Parathyroid adenoma (tissue), 2 donors: ENCODE results near the gene CLMN.

Source experiments
- H2AFZ ChIP-seq: fragments of 300-600 bp; sonication (generic); one replicate; pipeline ENCODE4 v1.7.0; 2017; ENCODE audit warnings: antibody characterized with exemption, mild to moderate bottlenecking
- H3K27ac ChIP-seq: fragments of 300-600 bp; sonication (generic); one replicate; pipeline ENCODE4 v1.7.0; 2017
- H3K27me3 ChIP-seq: fragments of 300-600 bp; sonication (generic); one replicate; pipeline ENCODE4 v1.7.0; 2017; ENCODE audit warnings: low read length; ENCODE audit not compliant: control insufficient read depth, insufficient read depth
- H3K36me3 ChIP-seq: fragments of 300-600 bp; sonication (generic); one replicate; pipeline ENCODE4 v1.7.0; 2017; ENCODE audit warnings: low read length; ENCODE audit not compliant: control insufficient read depth, insufficient read depth
- H3K4me1 ChIP-seq: fragments of 300-600 bp; sonication (generic); one replicate; pipeline ENCODE4 v1.7.0; 2017; ENCODE audit warnings: control low read depth
- H3K4me2 ChIP-seq: fragments of 300-600 bp; sonication (generic); one replicate; pipeline ENCODE4 v1.7.0; 2017; ENCODE audit warnings: low read length
- H3K4me3 ChIP-seq: fragments of 300-600 bp; sonication (generic); one replicate; pipeline ENCODE4 v1.7.0; 2017; ENCODE audit warnings: low read depth, low read length
- H3K79me2 ChIP-seq: fragments of 300-600 bp; sonication (generic); one replicate; pipeline ENCODE4 v1.7.0; 2017; ENCODE audit warnings: control low read depth
- H3K9ac ChIP-seq: fragments of 300-600 bp; sonication (generic); one replicate; pipeline ENCODE4 v1.7.0; 2017; ENCODE audit warnings: mild to moderate bottlenecking
- H3K9me3 ChIP-seq: fragments of 300-600 bp; sonication (generic); one replicate; pipeline ENCODE4 v1.7.0; 2017; ENCODE audit warnings: low read length; ENCODE audit not compliant: control insufficient read depth
- CTCF ChIP-seq: fragments of 300-600 bp; sonication (generic); IDR thresholded peaks from one replicate; pipeline ENCODE4 v1.7.0; 2017; ENCODE audit warnings: antibody characterized with exemption, mild to moderate bottlenecking
- donor health status: primary hyperparathyroidism.

Gene CLMN

GRCh38 chr14:95273001-95273978 lies 46.4 kb downstream of the CLMN start:
- Histone ChIP-seq H3K4me1 (no peaks in the 10 kb centered on the region), H3K9ac (no peak overlapping the region), H3K27me3 (no peaks in the 10 kb centered on the region), H3K36me3 (no peaks in the 10 kb centered on the region), H3K4me3 (no peak overlapping the region), H3K4me2 (no peak overlapping the region), H3K9me3 (no peaks in the 10 kb centered on the region), H2AFZ (no peak overlapping the region), H3K27ac (no peak overlapping the region), H3K79me2 (no peaks in the 10 kb centered on the region)
- TF ChIP-seq CTCF = no peak

- H3K79me2 ChIP-seq = no peaks in the 10 kb centered on the region
- H3K9me3 ChIP-seq = no peaks in the 10 kb centered on the region
- no peak overlapping the region for H3K4me3 ChIP-seq
- no peaks in the 10 kb centered on the region for H3K27me3 ChIP-seq
- no peak overlapping the region for H3K4me2 ChIP-seq
- H2AFZ ChIP-seq = no peak overlapping the region
- no peaks in the 10 kb centered on the region for H3K36me3 ChIP-seq
- no peak overlapping the region for H3K27ac ChIP-seq
- no peak for TF ChIP-seq CTCF
- no peak overlapping the region for H3K9ac ChIP-seq
- no peaks in the 10 kb centered on the region for H3K4me1 ChIP-seq
Measured at GRCh38 chr14:95272057-95272456, 47.7 kb downstream of the CLMN start.

DNA sequence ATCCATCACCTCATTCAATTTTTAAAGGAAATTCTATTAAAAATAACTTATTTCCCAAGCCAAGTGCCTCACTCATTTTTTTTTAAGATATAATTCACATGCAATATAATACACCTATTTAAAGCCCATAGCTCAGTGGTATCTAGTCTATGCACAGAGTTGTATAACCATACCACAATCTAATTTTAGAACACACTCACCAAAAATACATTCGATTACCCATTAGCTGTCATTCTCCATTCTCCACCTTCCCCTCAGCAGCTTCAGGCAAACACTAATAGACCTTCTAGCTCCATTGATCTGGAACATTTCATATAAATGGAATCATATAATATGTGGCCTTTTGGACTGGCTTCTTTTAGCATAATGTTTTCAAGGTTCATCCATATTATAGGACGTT lies 49.5 kb downstream of the CLMN start:
- no peak for TF ChIP-seq CTCF
- H3K9ac ChIP-seq = no peak overlapping the region
- no peak overlapping the region for H2AFZ ChIP-seq
- no peak overlapping the region for H3K4me3 ChIP-seq
- H3K9me3 ChIP-seq = no peaks in the 10 kb centered on the region
- H3K4me2 ChIP-seq = no peak overlapping the region
- H3K4me1 ChIP-seq = no peaks in the 10 kb centered on the region
- H3K27ac ChIP-seq = no peak overlapping the region
- H3K27me3 ChIP-seq = no peaks in the 10 kb centered on the region
- H3K36me3 ChIP-seq = no peaks in the 10 kb centered on the region
- no peaks in the 10 kb centered on the region for H3K79me2 ChIP-seq

DNA sequence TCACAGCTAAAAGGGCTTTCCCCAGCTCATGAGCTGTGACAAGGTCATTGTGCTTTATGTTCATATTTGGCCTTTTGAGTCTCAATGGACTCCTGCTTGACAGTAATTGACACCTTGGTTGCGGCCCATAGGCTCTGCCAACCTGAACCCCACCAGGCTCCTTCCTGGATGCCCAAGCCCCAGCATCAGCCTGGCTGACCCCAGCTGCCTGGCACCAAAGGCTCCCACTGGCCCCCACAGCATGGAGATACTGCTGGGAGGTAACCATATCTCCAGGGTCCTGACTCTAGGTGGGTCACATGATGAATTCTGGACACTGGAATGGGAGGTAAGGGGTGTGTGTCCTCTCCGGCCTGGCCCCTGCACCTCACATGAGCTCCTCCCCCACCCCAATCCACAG lies 50.2 kb downstream of the CLMN start:
- Histone ChIP-seq H3K36me3 (no peaks in the 10 kb centered on the region), H3K9me3 (no peaks in the 10 kb centered on the region), H3K4me2 (no peak overlapping the region), H3K9ac (no peak overlapping the region), H3K4me3 (no peak overlapping the region), H2AFZ (no peak overlapping the region), H3K79me2 (no peaks in the 10 kb centered on the region), H3K27ac (no peak overlapping the region), H3K4me1 (no peaks in the 10 kb centered on the region), H3K27me3 (no peaks in the 10 kb centered on the region)
- no peak for TF ChIP-seq CTCF

- no peak for TF ChIP-seq CTCF
- Histone ChIP-seq H3K27ac (no peak overlapping the region), H3K9ac (no peak overlapping the region), H3K4me3 (no peak overlapping the region), H3K4me2 (no peak overlapping the region), H3K36me3 (no peaks in the 10 kb centered on the region), H3K79me2 (no peaks in the 10 kb centered on the region), H3K4me1 (no peaks in the 10 kb centered on the region), H2AFZ (no peak overlapping the region), H3K27me3 (no peaks in the 10 kb centered on the region), H3K9me3 (no peaks in the 10 kb centered on the region)
Measured at GRCh38 chr14:95268350-95268749, 51.4 kb downstream of the CLMN start.
